C4-2B (cell line): ENCODE data around the gene FAM229A.
"Not testable (repeated sequence)": the region's sequence is repeated elsewhere in the genome, so short reads cannot be mapped to it uniquely, and the experiment has no call there.

ENCODE experiments used
- H3K27ac ChIP-seq: fragments of 450-650 bp; 2 replicates; pipeline ENCODE4 v1.5.1; 2017
- CTCF ChIP-seq: fragments of 450-650 bp; conservative IDR thresholded peaks from 2 replicates; pipeline ENCODE4 v1.5.1; 2017; ENCODE audit warnings: mild to moderate bottlenecking
- ZFX ChIP-seq: fragments of 450-650 bp; IDR thresholded peaks from 2 replicates; pipeline ENCODE4 v1.6.1; 2017

Gene FAM229A

GRCh38 chr1:32398401-32398800, 36.1 kb upstream of the FAM229A start:
- TF ChIP-seq ZFX (no peak), CTCF (no peak)

GRCh38 chr1:32396524-32396923, 34.2 kb upstream of the FAM229A start:
- H3K27ac ChIP-seq = not testable (repeated sequence)

More at GRCh38 chr1:32398401-32398800, 36.1 kb upstream of the FAM229A start:
- no peak overlapping the region for H3K27ac ChIP-seq

GRCh38 chr1:32394890-32395432, 32.7 kb upstream of the FAM229A start:
- no peak for TF ChIP-seq ZFX
- TF ChIP-seq CTCF = no peak

GRCh38 chr1:32394141-32394889, 32.0 kb upstream of the FAM229A start, which contains the start of gene BSDC1:
Gene BSDC1, minus strand, starts transcription at chr1:32394441. Its CDS starts 27 bp downstream, at chr1:32394414.
- peak within 1 kb of the TSS; percentile 85 for H3K27ac ChIP-seq
- TF ChIP-seq ZFX = peak; percentile 73; the same call in 1 of the 2 replicates
- no peak for TF ChIP-seq CTCF

More at GRCh38 chr1:32394890-32395432, 32.7 kb upstream of the FAM229A start:
- peak overlapping the region; percentile 85 for H3K27ac ChIP-seq

- peak overlapping the region; percentile 85 for H3K27ac ChIP-seq
- no peak for TF ChIP-seq CTCF
- TF ChIP-seq ZFX = no peak; the same call in 1 of the 2 replicates
These were observed 31.5 kb upstream of the FAM229A start for GRCh38 chr1:32393832-32394140.

GRCh38 chr1:32393136-32393535, 30.9 kb upstream of the FAM229A start:
- H3K27ac ChIP-seq = no peak overlapping the region; the same call in 1 of the 2 replicates
- TF ChIP-seq CTCF (no peak), ZFX (no peak)

- TF ChIP-seq ZFX (no peak), CTCF (no peak)
- H3K27ac ChIP-seq = no peak overlapping the region
These were observed 30.0 kb upstream of the FAM229A start for GRCh38 chr1:32392325-32392724.
